Endodermal cell (in vitro differentiated cells): ENCODE measurements around the gene KIRREL2. TPM values are rescaled to one million over a fixed set of nuclear protein-coding genes. Genes with fewer than 3 reads are reported as not detected.

Experiments used
- DNase-seq: peaks from one replicate; pipeline ENCODE4 v3.0.0-alpha.2; 2017
- H3K27ac ChIP-seq: 2 replicates; pipeline ENCODE4 v1.5.1; 2013; ENCODE audit warnings: mild to moderate bottlenecking, low read depth, low read length, moderate library complexity
- H3K27me3 ChIP-seq: 2 replicates; pipeline ENCODE4 v1.6.1; 2013; ENCODE audit warnings: mild to moderate bottlenecking, low read length, moderate library complexity; ENCODE audit not compliant: insufficient read depth, control insufficient read depth, poor library complexity, severe bottlenecking
- H3K36me3 ChIP-seq: 2 replicates; pipeline ENCODE4 v1.7.0; 2013; ENCODE audit warnings: mild to moderate bottlenecking, low read length, moderate library complexity; ENCODE audit not compliant: control insufficient read depth, insufficient read depth
- H3K4me1 ChIP-seq: one replicate; pipeline ENCODE4 v1.7.0; 2013; ENCODE audit warnings: low read length; ENCODE audit not compliant: control insufficient read depth, insufficient read depth
- H3K4me3 ChIP-seq: 2 replicates; pipeline ENCODE4 v1.5.1; 2013; ENCODE audit warnings: mild to moderate bottlenecking, low read length, moderate library complexity
- H3K9ac ChIP-seq: 2 replicates; pipeline ENCODE4 v1.6.1; 2013; ENCODE audit warnings: mild to moderate bottlenecking, low read length, moderate library complexity; ENCODE audit not compliant: poor library complexity, severe bottlenecking; ENCODE audit errors: extremely low read depth
- H3K9me3 ChIP-seq: 2 replicates; pipeline ENCODE4 v1.6.1; 2013; ENCODE audit warnings: mild to moderate bottlenecking, low read length, moderate library complexity; ENCODE audit not compliant: control insufficient read depth
- H3K27ac Mint-ChIP-seq: 2 replicates; pipeline ENCODE4 v1.8.0; 2020; ENCODE audit warnings: mixed read lengths
- H3K27me3 Mint-ChIP-seq: 2 replicates; pipeline ENCODE4 v1.8.0; 2021; ENCODE audit warnings: mild to moderate bottlenecking, mixed read lengths; ENCODE audit not compliant: insufficient read depth
- H3K36me3 Mint-ChIP-seq: 2 replicates; pipeline ENCODE4 v1.8.0; 2020; ENCODE audit warnings: low read depth, mixed read lengths
- H3K4me1 Mint-ChIP-seq: 2 replicates; pipeline ENCODE4 v1.8.0; 2020; ENCODE audit warnings: mixed read lengths
- H3K4me3 Mint-ChIP-seq: 2 replicates; pipeline ENCODE4 v1.8.0; 2020; ENCODE audit warnings: mild to moderate bottlenecking, moderate library complexity, mixed read lengths
- H3K9me3 Mint-ChIP-seq: 2 replicates; pipeline ENCODE4 v1.8.0; 2020; ENCODE audit warnings: mild to moderate bottlenecking, mixed read lengths
- CTCF ChIP-seq: fragments of 200-600 bp; sonication (generic); conservative IDR thresholded peaks from 2 replicates; pipeline ENCODE4 v1.5.0; 2021; ENCODE audit warnings: antibody characterized with exemption, mild to moderate bottlenecking
- WGBS, 2 experiments: methylation state at CpG; one replicate each; pipeline versions ENCODE4 v1.1.5 to v1.1.7; 2013; ENCODE audit warnings: missing lambda C conversion rate in 2 of 2, mixed read lengths in 1 of 2; ENCODE audit not compliant: insufficient coverage in 1 of 2, insufficient read length in 1 of 2; 5-methylcytosine and 5-hydroxymethylcytosine counted together
- total RNA-seq, 2 donors: library from RNA; stranded (reverse); fragmentation: NEBNext Ultra II Directional in 1 of 2; extraction: Animal tissue kit (Norgen Biotek cat#: 25700) in 1 of 2; gene quantifications; 2 replicates in 1 of 2; 3 replicates in 1 of 2; pipeline ENCODE4 v1.2.1, GENCODE V29; 2021

KIRREL2 gene
- total RNA-seq, 2 donors from 2014 or later: 1.4 to 2.3 TPM

GRCh38 chr19:35812220-35813042 lies 44.3 kb upstream of the KIRREL2 start, which contains the start of gene PRODH2:
Gene PRODH2 (minus strand): TSS chr19:35812845. CDS start chr19:35812805, 40 bp downstream.
- DNase-seq: no peak
- H3K4me1 ChIP-seq: no peaks in the 10 kb centered on the region
- no peak for TF ChIP-seq CTCF
- no peaks in the 10 kb centered on the region for H3K27me3 ChIP-seq
- 84 to 89% methylated on average over 22 to 26 of the region's 26 CpGs for WGBS, 2 experiments
- no peak within 1 kb of the TSS for H3K4me3 ChIP-seq
- H3K9ac ChIP-seq: no peak within 1 kb of the TSS
- Mint-ChIP-seq H3K27ac (no peak within 1 kb of the TSS), H3K9me3 (no peaks in the 10 kb centered on the region), H3K4me3 (no peak within 1 kb of the TSS), H3K4me1 (peaks cover 4% of the 10 kb centered on the region), H3K27me3 (peaks cover 5% of the 10 kb centered on the region), H3K36me3 (no peaks in the 10 kb centered on the region)
- H3K36me3 ChIP-seq: no peaks in the 10 kb centered on the region
- no peaks in the 10 kb centered on the region for H3K9me3 ChIP-seq
- no peak within 1 kb of the TSS for H3K27ac ChIP-seq

GRCh38 chr19:35813043-35813890 lies 43.4 kb upstream of the KIRREL2 start:
- Histone ChIP-seq H3K36me3 (no peaks in the 10 kb centered on the region), H3K4me1 (no peaks in the 10 kb centered on the region), H3K27ac (no peak overlapping the region), H3K4me3 (no peak overlapping the region), H3K27me3 (no peaks in the 10 kb centered on the region), H3K9me3 (no peaks in the 10 kb centered on the region), H3K9ac (no peak overlapping the region)
- WGBS, 2 experiments: 86 to 94% methylated on average over 8 to 11 of the region's 11 CpGs
- Mint-ChIP-seq H3K9me3 (no peaks in the 10 kb centered on the region), H3K4me1 (peaks cover 4% of the 10 kb centered on the region), H3K27me3 (peaks cover 5% of the 10 kb centered on the region), H3K4me3 (no peak overlapping the region), H3K27ac (no peak overlapping the region), H3K36me3 (no peaks in the 10 kb centered on the region)
- no peak for DNase-seq
- no peak for TF ChIP-seq CTCF

- no peak for TF ChIP-seq CTCF
- Histone ChIP-seq H3K9me3 (no peaks in the 10 kb centered on the region), H3K4me1 (no peaks in the 10 kb centered on the region), H3K9ac (no peak overlapping the region), H3K4me3 (no peak overlapping the region), H3K36me3 (no peaks in the 10 kb centered on the region), H3K27me3 (no peaks in the 10 kb centered on the region), H3K27ac (no peak overlapping the region)
- Mint-ChIP-seq H3K27ac (no peak overlapping the region), H3K36me3 (no peaks in the 10 kb centered on the region), H3K9me3 (no peaks in the 10 kb centered on the region), H3K27me3 (peaks cover 3% of the 10 kb centered on the region), H3K4me3 (no peak overlapping the region), H3K4me1 (peaks cover 4% of the 10 kb centered on the region)
- no peak for DNase-seq
- WGBS, 2 experiments: 68 to 73% methylated on average over 6 of the region's 6 CpGs
These were observed 40.4 kb upstream of the KIRREL2 start for GRCh38 chr19:35816262-35816661.
